Liver (tissue), 9 donors: ENCODE measurements around the gene GRAMD2B. TPM values are rescaled to one million over a fixed set of nuclear protein-coding genes. Genes with fewer than 3 reads are reported as not detected.

Source experiments
- DNase-seq: peaks from one replicate; pipeline ENCODE4 v3.0.0-alpha.2; 2017; ENCODE audit warnings: low spot score
- H3K27ac ChIP-seq, 2 donors: one replicate each; pipeline ENCODE4 v1.7.0; 2013; ENCODE audit warnings: inconsistent platforms in 2 of 2, low read length in 2 of 2, control low read depth in 1 of 2, low read depth in 1 of 2, mild to moderate bottlenecking in 1 of 2
- H3K27me3 ChIP-seq, 4 donors: one replicate each; pipeline versions ENCODE4 v1.6.1 to v1.7.0; 2013; ENCODE audit warnings: low read length in 3 of 4, inconsistent platforms in 1 of 4, mild to moderate bottlenecking in 1 of 4, moderate library complexity in 1 of 4; ENCODE audit not compliant: control insufficient read depth in 4 of 4, insufficient read depth in 4 of 4
- H3K36me3 ChIP-seq, 4 donors: one replicate each; pipeline versions ENCODE4 v1.6.1 to v1.7.0; 2013; ENCODE audit warnings: low read length in 3 of 4, mild to moderate bottlenecking in 3 of 4, low read depth in 1 of 4, moderate library complexity in 1 of 4; ENCODE audit not compliant: control insufficient read depth in 4 of 4, insufficient read depth in 3 of 4
- H3K4me1 ChIP-seq, 4 donors: one replicate each; pipeline versions ENCODE4 v1.6.1 to v1.7.0; 2013; ENCODE audit warnings: low read length in 3 of 4, mild to moderate bottlenecking in 3 of 4, moderate library complexity in 1 of 4; ENCODE audit not compliant: control insufficient read depth in 4 of 4, insufficient read depth in 4 of 4
- H3K4me3 ChIP-seq, 3 donors: one replicate each; pipeline versions ENCODE4 v1.6.1 to v1.7.0; 2013; ENCODE audit warnings: low read length in 3 of 3, control low read depth in 1 of 3, low read depth in 1 of 3, mild to moderate bottlenecking in 1 of 3
- H3K9ac ChIP-seq, 2 donors: one replicate each; pipeline ENCODE4 v1.7.0; 2013; ENCODE audit warnings: low read length in 2 of 2, mild to moderate bottlenecking in 2 of 2, moderate library complexity in 2 of 2, control low read depth in 1 of 2, low read depth in 1 of 2
- H3K9me3 ChIP-seq, 4 donors: one replicate each; pipeline versions ENCODE4 v1.6.1 to v1.7.0; 2013; ENCODE audit warnings: low read length in 3 of 4; ENCODE audit not compliant: control insufficient read depth in 4 of 4
- EGR1 ChIP-seq, 2 donors: IDR thresholded peaks; 2 replicates each; pipeline ENCODE4 v1.6.1; 2016 to 2018; ENCODE audit warnings: antibody characterized with exemption in 2 of 2, low read depth in 2 of 2
- FOXA1 ChIP-seq: IDR thresholded peaks from 2 replicates; pipeline ENCODE4 v1.6.1; 2016; ENCODE audit warnings: antibody characterized with exemption
- FOXA2 ChIP-seq: IDR thresholded peaks from 2 replicates; pipeline ENCODE4 v1.6.1; 2016; ENCODE audit warnings: antibody characterized with exemption
- GABPA ChIP-seq, 2 donors: IDR thresholded peaks in 1 of 2; conservative IDR thresholded peaks in 1 of 2; 2 replicates each; pipeline ENCODE4 v1.6.1; 2016; ENCODE audit warnings: antibody characterized with exemption in 2 of 2, mild to moderate bottlenecking in 1 of 2, moderate library complexity in 1 of 2
- HNF4A ChIP-seq, 2 donors: conservative IDR thresholded peaks; 2 replicates each; pipeline ENCODE4 v1.6.1; 2016; ENCODE audit warnings: antibody characterized with exemption in 2 of 2, mild to moderate bottlenecking in 2 of 2
- HNF4G ChIP-seq: IDR thresholded peaks from 2 replicates; pipeline ENCODE4 v1.6.1; 2016; ENCODE audit warnings: antibody characterized with exemption
- JUND ChIP-seq, 2 donors: IDR thresholded peaks; 2 replicates each; pipeline ENCODE4 v1.6.1; 2016; ENCODE audit warnings: antibody characterized with exemption in 2 of 2
- NR2F2 ChIP-seq: IDR thresholded peaks from 2 replicates; pipeline ENCODE4 v1.6.1; 2016; ENCODE audit warnings: antibody characterized with exemption
- RAD21 ChIP-seq, 2 donors: IDR thresholded peaks; 2 replicates each; pipeline ENCODE4 v1.6.1; 2016; ENCODE audit warnings: antibody characterized with exemption in 2 of 2, mild to moderate bottlenecking in 2 of 2
- REST ChIP-seq: IDR thresholded peaks from 2 replicates; pipeline ENCODE4 v1.6.1; 2016; ENCODE audit warnings: antibody characterized with exemption, mild to moderate bottlenecking
- RXRA ChIP-seq, 2 donors: IDR thresholded peaks; 2 replicates each; pipeline ENCODE4 v1.6.1; 2017 to 2018; ENCODE audit warnings: antibody characterized with exemption in 2 of 2, mild to moderate bottlenecking in 1 of 2
- SP1 ChIP-seq: IDR thresholded peaks from 2 replicates; pipeline ENCODE4 v1.6.1; 2018; ENCODE audit warnings: antibody characterized with exemption, mild to moderate bottlenecking
- TAF1 ChIP-seq: conservative IDR thresholded peaks from 2 replicates; pipeline ENCODE4 v1.6.1; 2016; ENCODE audit warnings: antibody characterized with exemption, mild to moderate bottlenecking
- WGBS: extraction: QIAGEN DNeasy Blood & Tissue Kit; methylation state at CpG from one replicate; pipeline ENCODE4 v1.1.7; 2013; 5-methylcytosine and 5-hydroxymethylcytosine counted together
- polyA plus RNA-seq, 2 donors: library from polyadenylated mRNA; stranded (reverse) in 1 of 2; unstranded in 1 of 2; fragments of 200-250 nt in 1 of 2; fragments of >200 nt in 1 of 2; fragmentation: Nextera tagmentation in 1 of 2; extraction: Ambion mirVana in 1 of 2; gene quantifications; one replicate each; pipeline versions ENCODE4 v1.2.1 to v1.2.3, GENCODE V29; 2013 to 2015
- total RNA-seq, 2 donors: library from RNA; depleted of rRNA; stranded (reverse); fragments of >200 nt; gene quantifications; one replicate each; pipeline ENCODE4 v1.2.3, GENCODE V29; 2014
- donor health status: healthy.
- donor health status: healthy.
- donor health status: healthy.
- donor health status: healthy.
- donor health status: healthy.

Gene GRAMD2B
- total and polyA plus RNA-seq, 4 donors = 6.5 to 24.1 (median 13.5) TPM

GRCh38 chr5:126383776-126384175 is 39.4 kb upstream of the GRAMD2B start (continued):
- TF ChIP-seq REST (no peak), FOXA1 (no peak), HNF4A (conservative IDR thresholded peaks at IDR 0.05) (no peak), JUND (IDR thresholded peaks at IDR 0.05) (no peak)

GRCh38 chr5:126384985-126385384 is 38.2 kb upstream of the GRAMD2B start:
- WGBS = 93% methylated on average over 3 of the region's 3 CpGs
- TF ChIP-seq TAF1 = no peak
- TF ChIP-seq EGR1 (IDR thresholded peaks at IDR 0.05; ENCODE audit: low read depth in 2 of 2) = no peak
- no peak for TF ChIP-seq NR2F2
- TF ChIP-seq SP1 = no peak
- TF ChIP-seq HNF4A (conservative IDR thresholded peaks at IDR 0.05) = no peak
- TF ChIP-seq RAD21 (IDR thresholded peaks at IDR 0.05) = no peak
- TF ChIP-seq RXRA (IDR thresholded peaks at IDR 0.05) = no peak
- no peak for TF ChIP-seq JUND (IDR thresholded peaks at IDR 0.05)
- no peak for TF ChIP-seq FOXA2
- no peak for TF ChIP-seq REST
- TF ChIP-seq GABPA (IDR thresholded peaks at IDR 0.05 in 1 of 2, conservative IDR thresholded peaks at IDR 0.05 in 1 of 2) = no peak
- no peak for TF ChIP-seq HNF4G

More at GRCh38 chr5:126384985-126385384, 38.2 kb upstream of the GRAMD2B start:
- Histone ChIP-seq H3K27me3 (no peaks in the 10 kb centered on the region), H3K4me1 (peaks cover 0 to 7% (median 3%) of the 10 kb centered on the region in 4 donors), H3K4me3 (no peak overlapping the region), H3K27ac (no peak overlapping the region), H3K9ac (no peak overlapping the region), H3K9me3 (peaks cover 0 to 5% (median 0%) of the 10 kb centered on the region in 4 donors), H3K36me3 (peaks cover 0 to 2% (median 0%) of the 10 kb centered on the region in 4 donors)
- no peak for DNase-seq
